GM23248 (cell line): Measurements from ENCODE around the gene MTCH2. TPM values are rescaled to one million over a fixed set of nuclear protein-coding genes. Genes with fewer than 3 reads are reported as not detected.
"Not testable (repeated sequence)": the region's sequence is repeated elsewhere in the genome, so short reads cannot be mapped to it uniquely, and the experiment has no call there.

ENCODE experiments used
- DNase-seq: peaks from one replicate; pipeline ENCODE4 v3.0.0-alpha.2; 2015
- H2AFZ ChIP-seq: fragments of 200-600 bp; sonication (generic); 2 replicates; pipeline ENCODE4 v1.6.1; 2016; ENCODE audit warnings: antibody characterized with exemption
- H3F3A ChIP-seq: fragments of 200-600 bp; sonication (generic); 2 replicates; pipeline ENCODE4 v1.6.1; 2016; ENCODE audit warnings: mild to moderate bottlenecking, antibody characterized with exemption, mixed run types; ENCODE audit not compliant: insufficient read depth
- H3K27ac ChIP-seq: fragments of 200-600 bp; sonication (generic); 2 replicates; pipeline ENCODE4 v1.5.1; 2016; ENCODE audit warnings: mild to moderate bottlenecking
- H3K27me3 ChIP-seq: fragments of 200-600 bp; sonication (generic); replicated peaks from 2 replicates; pipeline ENCODE4 v1.6.1; 2016; ENCODE audit warnings: mild to moderate bottlenecking; ENCODE audit not compliant: insufficient read depth
- H3K36me3 ChIP-seq: fragments of 200-600 bp; sonication (generic); 2 replicates; pipeline ENCODE4 v1.6.1; 2016; ENCODE audit warnings: low read depth, mild to moderate bottlenecking
- H3K4me1 ChIP-seq: fragments of 200-600 bp; sonication (generic); 2 replicates; pipeline ENCODE4 v1.6.1; 2016; ENCODE audit warnings: mild to moderate bottlenecking; ENCODE audit not compliant: insufficient read depth
- H3K4me2 ChIP-seq: fragments of 200-600 bp; sonication (generic); one replicate; pipeline ENCODE4 v1.6.1; 2016; ENCODE audit warnings: mild to moderate bottlenecking; ENCODE audit not compliant: unreplicated experiment
- H3K4me3 ChIP-seq: fragments of 200-600 bp; sonication (generic); 2 replicates; pipeline ENCODE4 v1.5.1; 2016; ENCODE audit warnings: mild to moderate bottlenecking
- H3K79me2 ChIP-seq: fragments of 200-600 bp; sonication (generic); 2 replicates; pipeline ENCODE4 v1.6.1; 2016; ENCODE audit warnings: mild to moderate bottlenecking; ENCODE audit not compliant: insufficient read depth
- H3K9ac ChIP-seq: fragments of 200-600 bp; sonication (generic); 2 replicates; pipeline ENCODE4 v1.6.1; 2016; ENCODE audit warnings: mild to moderate bottlenecking
- H3K9me2 ChIP-seq: fragments of 200-600 bp; sonication (generic); 2 replicates; pipeline ENCODE4 v1.6.1; 2016; ENCODE audit warnings: mixed run types, mild to moderate bottlenecking, moderate library complexity; ENCODE audit not compliant: insufficient read depth
- H3K9me3 ChIP-seq: fragments of 200-600 bp; sonication (generic); one replicate; pipeline ENCODE4 v1.6.1; 2017; ENCODE audit warnings: low read depth
- H4K20me1 ChIP-seq: fragments of 200-600 bp; sonication (generic); 2 replicates; pipeline ENCODE4 v1.6.0; 2016; ENCODE audit not compliant: insufficient read depth
- EZH2 ChIP-seq: fragments of 200-600 bp; sonication (generic); IDR thresholded peaks from 2 replicates; pipeline ENCODE4 v1.6.1; 2018; ENCODE audit warnings: antibody characterized with exemption, mild to moderate bottlenecking; ENCODE audit not compliant: insufficient read depth, poor library complexity, severe bottlenecking
- EZH2phosphoT487 ChIP-seq: fragments of 200-600 bp; sonication (generic); IDR thresholded peaks from 2 replicates; pipeline ENCODE4 v1.6.1; 2018; ENCODE audit warnings: antibody characterized with exemption, moderate library complexity, mild to moderate bottlenecking, low read depth; ENCODE audit not compliant: insufficient read depth
- WGBS, 2 experiments: methylation state at CpG; one replicate each; pipeline ENCODE4 v1.1.6; 2015 to 2017; ENCODE audit warnings: low lambda C conversion rate in 2 of 2, low coverage in 1 of 2; ENCODE audit errors: missing lambda C conversion rate in 2 of 2; 5-methylcytosine and 5-hydroxymethylcytosine counted together
- in situ Hi-C: fragments of 300-500 bp; cut with MboI; formaldehyde crosslinking; loops from 2 replicates; pipeline ENCODE4 v1.15.0; 2020
- polyA plus RNA-seq: library from polyadenylated mRNA; unstranded; fragments of >200 nt; fragmentation: Nextera tagmentation; extraction: Ambion mirVana; gene quantifications from 2 replicates; pipeline ENCODE4 v1.2.1, GENCODE V29; 2016
- total RNA-seq: library from RNA; depleted of rRNA; stranded (reverse); fragments of >200 nt; shearing (Covaris generic); gene quantifications from 2 replicates; pipeline ENCODE4 v1.2.3, GENCODE V29; 2014

Gene MTCH2
- total and polyA plus RNA-seq, 2 experiments from 2014 or later: 84.2 to 169 TPM

GRCh38 chr11:47645500-47645899 is 3.1 kb upstream of the MTCH2 start:
- no peaks in the 10 kb centered on the region for H4K20me1 ChIP-seq
- no peak overlapping the region for H3K4me2 ChIP-seq
- H3K9me3 ChIP-seq: no peaks in the 10 kb centered on the region
- no peaks in the 10 kb centered on the region for H3K27me3 ChIP-seq
- peaks cover 10% of the 10 kb centered on the region for H3K4me1 ChIP-seq
- H3K36me3 ChIP-seq: no peaks in the 10 kb centered on the region
- WGBS, 2 experiments: 75 to 76% methylated on average over 6 of the region's 6 CpGs
- H3K9me2 ChIP-seq: no peaks in the 10 kb centered on the region
- peaks cover 16% of the 10 kb centered on the region for H3K79me2 ChIP-seq
- TF ChIP-seq EZH2: no peak
- H3K9ac ChIP-seq: no peak overlapping the region
- no peak overlapping the region for H2AFZ ChIP-seq
- DNase-seq: no peak
- H3K4me3 ChIP-seq: no peak overlapping the region
- no peaks in the 10 kb centered on the region for H3F3A ChIP-seq
- H3K27ac ChIP-seq: no peak overlapping the region
- in situ Hi-C loops: no loop called here

DNA sequence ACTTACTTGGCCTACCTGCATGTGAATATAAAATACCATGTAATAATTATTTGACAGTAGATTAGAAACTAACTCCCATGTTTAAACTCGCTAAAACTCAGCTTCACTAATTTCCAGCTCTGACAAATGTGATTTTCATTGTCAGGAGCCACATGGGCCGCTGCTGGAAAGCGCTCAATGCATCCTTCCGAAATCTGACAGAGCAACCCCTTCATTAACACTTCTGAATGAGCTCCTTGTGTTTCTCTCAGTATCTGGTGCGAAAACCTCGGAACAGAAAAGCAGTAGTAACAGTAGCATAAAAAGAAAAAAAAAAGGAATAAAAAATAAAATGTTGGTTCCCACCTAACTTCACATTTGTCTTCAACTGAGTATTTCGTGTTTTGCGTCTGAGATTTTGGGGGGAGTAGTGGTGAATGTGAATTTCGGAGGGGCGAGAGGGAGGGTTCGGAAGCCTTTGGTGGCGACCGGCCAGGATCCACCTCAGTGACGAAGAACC is 710 bp downstream of the MTCH2 start:
- Histone ChIP-seq H3K36me3 (peaks cover 13% of the 10 kb centered on the region), H3K9me3 (no peaks in the 10 kb centered on the region), H3K79me2 (peaks cover 48% of the 10 kb centered on the region), H2AFZ (peak overlapping the region; percentile 94), H3F3A (no peaks in the 10 kb centered on the region), H3K4me2 (peak overlapping the region; percentile 99), H3K9me2 (no peaks in the 10 kb centered on the region), H4K20me1 (no peaks in the 10 kb centered on the region), H3K27me3 (no peaks in the 10 kb centered on the region), H3K4me1 (peaks cover 13% of the 10 kb centered on the region), H3K4me3 (peak overlapping the region; percentile 95), H3K27ac (peak overlapping the region; percentile 86), H3K9ac (peak overlapping the region; percentile 93)
- WGBS, 2 experiments: 7% methylated on average over 13 to 14 of the region's 14 CpGs
- TF ChIP-seq EZH2phosphoT487 (no peak), EZH2 (no peak)
- in situ Hi-C loops: no loop called here
- DNase-seq: peak; percentile 43

GRCh38 chr11:47640506-47640905 is 1.9 kb downstream of the MTCH2 start:
- H3K9me3 ChIP-seq: not testable (repeated sequence)

GRCh38 chr11:47636331-47636730 is 6.0 kb downstream of the MTCH2 start:
- 93 to 95% methylated on average over 11 of the region's 11 CpGs for WGBS, 2 experiments

More at GRCh38 chr11:47640506-47640905, 1.9 kb downstream of the MTCH2 start:
- H3K79me2 ChIP-seq: peaks cover 48% of the 10 kb centered on the region
- H2AFZ ChIP-seq, in situ Hi-C loops, H3K27ac ChIP-seq, H3K27me3 ChIP-seq, H3K9me2 ChIP-seq, H3F3A ChIP-seq, H4K20me1 ChIP-seq: not testable (repeated sequence)
- peak overlapping the region; percentile 95 for H3K4me3 ChIP-seq
- DNase-seq: peak; percentile 52
- peak overlapping the region; percentile 99 for H3K4me2 ChIP-seq
- H3K9ac ChIP-seq: peak overlapping the region; percentile 93; the same call in 1 of the 2 replicates
- WGBS, 2 experiments: 37 to 40% methylated on average over 6 of the region's 6 CpGs
- peaks cover 13% of the 10 kb centered on the region for H3K4me1 ChIP-seq
- H3K36me3 ChIP-seq: peaks cover 13% of the 10 kb centered on the region

GRCh38 chr11:47631473-47631872 is 10.9 kb downstream of the MTCH2 start:
- no peak overlapping the region for H3K4me2 ChIP-seq
- H3K9ac ChIP-seq: no peak overlapping the region
- no peak for DNase-seq
- H3K27ac ChIP-seq: no peak overlapping the region
- in situ Hi-C loops: no loop called here
- no peaks in the 10 kb centered on the region for H3K27me3 ChIP-seq
- 90 to 91% methylated on average over 5 of the region's 5 CpGs for WGBS, 2 experiments
- H4K20me1 ChIP-seq: no peaks in the 10 kb centered on the region
- H3K9me3 ChIP-seq: no peaks in the 10 kb centered on the region
- H3K4me1 ChIP-seq: no peaks in the 10 kb centered on the region
- H3F3A ChIP-seq: 0 out of 2 replicates have a peak, but pooled peaks cover 4% of the 10 kb centered on the region
- TF ChIP-seq EZH2phosphoT487 (no peak), EZH2 (no peak)
- H3K4me3 ChIP-seq: no peak overlapping the region
- H3K36me3 ChIP-seq: peaks cover 58% of the 10 kb centered on the region; the same call in 1 of the 2 replicates
- no peak overlapping the region for H2AFZ ChIP-seq
- no peaks in the 10 kb centered on the region for H3K79me2 ChIP-seq
- no peaks in the 10 kb centered on the region for H3K9me2 ChIP-seq

More at GRCh38 chr11:47636331-47636730, 6.0 kb downstream of the MTCH2 start:
- H3K27me3 ChIP-seq, DNase-seq, H3K4me3 ChIP-seq, H3K9ac ChIP-seq, in situ Hi-C loops, H3K9me3 ChIP-seq, H3F3A ChIP-seq, H3K27ac ChIP-seq, H4K20me1 ChIP-seq, H3K4me2 ChIP-seq, H3K9me2 ChIP-seq, H2AFZ ChIP-seq: not testable (repeated sequence)
- Histone ChIP-seq H3K79me2 (peaks cover 40% of the 10 kb centered on the region), H3K36me3 (peaks cover 40% of the 10 kb centered on the region), H3K4me1 (peaks cover 10% of the 10 kb centered on the region)
